ENCODE measurements around the gene SIX2.
A peak's percentile ranks its signal among the peaks of the same experiment; 100 is the strongest.

SIX2 gene

GRCh38 chr2:45000921-45001868 is 8.1 kb downstream of the SIX2 start:
- no peak for DNase-seq

GRCh38 chr2:45000341-45000901 is 8.8 kb downstream of the SIX2 start:
- no peak for DNase-seq

GRCh38 chr2:44999540-44999939 is 9.7 kb downstream of the SIX2 start:
- no peak for DNase-seq

GRCh38 chr2:44997963-44998362 is 11.3 kb downstream of the SIX2 start:
- no peak for DNase-seq

- DNase-seq, result no peak
Measured at GRCh38 chr2:44996356-44996755, 12.9 kb downstream of the SIX2 start.

GRCh38 chr2:44994377-44994776 is 14.9 kb downstream of the SIX2 start:
- DNase-seq, result no peak

DNA sequence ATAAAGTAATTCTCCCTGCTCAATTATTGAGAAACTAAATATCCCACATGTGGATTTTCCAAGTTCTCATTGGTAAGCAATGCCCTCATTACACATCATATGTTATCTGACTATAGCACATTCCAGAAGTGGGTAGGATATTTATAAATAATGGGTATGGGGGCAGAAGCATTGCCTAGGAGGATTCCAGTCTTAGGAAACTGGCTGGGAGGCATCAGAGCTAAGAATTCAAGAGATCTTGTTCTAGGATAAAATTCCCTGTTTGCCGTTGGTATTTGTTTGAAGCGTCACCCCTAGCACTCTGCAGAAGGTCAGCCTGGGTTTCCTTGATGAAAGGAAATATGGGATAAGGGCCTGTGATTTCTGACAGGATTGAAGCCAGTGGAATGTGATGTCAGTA is 20.1 kb downstream of the SIX2 start:
- DNase-seq, result no peak

DNA sequence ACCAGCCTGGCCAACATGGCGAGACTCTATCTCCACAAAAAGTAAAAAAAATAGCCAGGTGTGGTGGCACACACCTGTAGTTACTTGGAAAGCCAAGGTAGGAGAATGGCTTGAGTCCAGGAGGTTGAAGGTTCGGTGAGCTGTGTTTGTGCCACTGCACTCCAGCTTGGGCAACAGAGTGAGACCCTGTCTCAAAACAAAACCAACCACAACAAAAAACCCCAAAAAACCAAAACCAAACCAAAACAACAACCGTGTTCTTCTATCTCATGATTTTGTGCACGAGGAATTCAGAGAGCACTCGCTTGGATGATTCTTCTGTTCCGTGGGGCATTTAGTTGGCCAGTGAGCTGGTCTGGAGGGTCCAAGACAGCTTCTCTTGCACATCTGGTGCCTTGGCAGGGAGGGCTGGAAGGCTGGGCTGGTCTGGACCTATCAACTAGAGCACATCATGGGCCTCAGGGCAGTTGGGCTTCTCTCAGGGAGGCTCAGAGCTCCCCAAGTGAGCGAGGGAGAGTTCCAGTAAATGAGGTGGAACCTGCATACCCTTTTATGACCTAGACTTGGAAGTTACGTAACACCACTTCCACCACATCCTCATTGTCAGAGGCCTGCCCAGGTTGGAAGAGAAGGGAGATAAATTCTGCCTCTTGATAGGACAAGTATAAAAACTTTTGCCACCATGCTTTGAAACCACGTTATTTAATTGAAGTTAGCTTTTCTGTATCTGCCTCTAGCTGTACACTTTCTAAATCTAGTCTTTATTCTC is 25.2 kb downstream of the SIX2 start:
- no peak for DNase-seq

- DNase-seq, result peak; percentile 50 to 59
Measured at GRCh38 chr2:44981714-44982108, 27.5 kb downstream of the SIX2 start.

- no peak for DNase-seq
Measured at GRCh38 chr2:44980751-44981713, 28.2 kb downstream of the SIX2 start.

DNA sequence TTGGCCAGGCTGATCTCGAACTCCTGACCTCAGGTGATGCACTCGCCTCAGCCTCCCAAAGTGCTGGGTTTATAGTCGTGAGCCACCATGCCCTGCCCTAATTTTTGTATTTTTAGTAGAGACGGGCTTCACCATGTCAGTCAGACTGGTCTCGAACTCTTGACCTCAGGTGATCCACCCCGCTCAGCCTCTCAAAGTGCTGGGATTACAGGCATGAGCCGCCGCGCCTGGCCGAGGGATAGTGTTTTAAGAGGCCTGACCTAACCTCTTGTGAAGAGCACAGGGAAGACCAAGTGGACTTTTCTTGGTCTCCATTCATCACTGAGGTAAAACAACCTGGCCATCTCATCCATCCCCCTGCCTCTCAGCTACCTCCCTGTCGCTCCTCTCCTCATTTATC is 29.7 kb downstream of the SIX2 start:
- no peak for DNase-seq

DNA sequence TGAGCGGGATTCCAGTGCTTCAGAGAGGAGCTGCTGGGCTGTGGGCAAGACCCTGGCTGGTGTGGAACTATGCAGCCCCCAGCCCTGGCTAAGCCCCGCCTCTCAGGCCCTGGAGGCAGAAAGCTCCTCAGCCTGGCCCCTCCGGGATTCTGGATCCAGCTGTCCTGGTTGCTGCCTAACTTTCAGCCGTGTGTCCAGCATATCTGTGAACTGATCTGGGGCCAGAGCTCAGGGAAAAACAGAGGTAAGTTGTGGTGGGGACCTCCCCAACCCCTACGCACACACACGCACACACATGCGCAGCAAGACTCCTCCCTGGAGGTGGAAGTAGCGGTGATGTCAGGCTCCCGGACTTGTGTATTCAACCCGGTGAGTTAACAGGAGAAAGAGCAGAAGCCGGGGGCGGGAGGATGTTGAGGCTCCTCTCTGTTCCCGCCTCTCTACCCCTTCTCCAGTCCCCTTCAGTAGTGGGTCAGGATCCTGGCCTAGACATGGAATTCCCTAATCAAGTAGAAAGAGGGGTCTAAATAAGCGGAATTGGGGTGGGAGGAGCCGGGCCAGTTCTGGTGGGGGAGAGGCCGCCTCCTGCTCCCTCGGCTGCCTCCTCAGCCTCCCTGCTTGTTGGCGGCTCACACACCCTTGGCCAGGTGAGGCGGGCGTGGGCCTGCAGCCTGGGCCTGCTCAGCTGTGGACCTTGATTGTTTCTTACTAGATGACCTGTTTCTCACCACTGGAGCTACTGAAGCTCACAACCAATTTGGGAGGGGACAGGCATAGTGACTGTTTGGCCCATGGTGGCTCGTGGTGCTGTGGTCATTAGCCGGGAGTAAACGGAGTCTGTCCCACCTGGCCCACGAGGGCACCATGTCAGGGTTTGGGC is 33.4 kb downstream of the SIX2 start:
- DNase-seq, result no peak

- DNase-seq, result no peak
Measured at GRCh38 chr2:44974064-44974715, 35.1 kb downstream of the SIX2 start.

GRCh38 chr2:44972771-44973535 is 36.3 kb downstream of the SIX2 start:
- DNase-seq, result no peak

DNA sequence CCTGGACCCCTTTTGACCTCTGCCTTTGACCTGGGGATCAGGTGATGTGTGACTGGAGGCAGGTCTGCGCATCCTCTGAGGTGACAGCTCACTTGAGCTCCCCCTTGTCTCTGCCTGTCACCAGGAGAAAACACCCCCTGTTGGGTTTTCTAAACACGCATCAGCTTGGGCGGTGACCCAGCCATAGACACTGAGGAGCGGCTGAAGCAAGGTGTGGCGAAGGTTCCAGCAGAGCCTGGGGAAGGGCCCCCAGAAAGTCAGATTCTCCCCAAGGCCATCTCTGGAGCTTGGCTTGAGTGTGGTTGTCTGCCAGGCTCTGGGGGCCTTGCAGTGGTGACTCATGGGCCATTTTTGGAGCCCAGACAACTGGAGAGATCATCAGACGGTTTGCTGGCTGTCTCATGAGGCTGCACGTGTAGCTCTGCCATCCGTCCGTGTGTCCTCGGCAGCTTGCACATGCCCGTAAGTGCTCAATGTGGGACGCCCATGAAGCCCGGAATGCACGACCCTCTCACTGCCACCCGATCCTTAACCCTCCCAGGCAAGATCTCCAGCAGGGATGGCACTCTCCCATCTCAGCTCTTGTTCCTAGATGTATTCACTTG is 38.3 kb downstream of the SIX2 start:
- no peak for DNase-seq

- DNase-seq, result no peak
Measured at GRCh38 chr2:44969936-44970335, 39.3 kb downstream of the SIX2 start.

DNA sequence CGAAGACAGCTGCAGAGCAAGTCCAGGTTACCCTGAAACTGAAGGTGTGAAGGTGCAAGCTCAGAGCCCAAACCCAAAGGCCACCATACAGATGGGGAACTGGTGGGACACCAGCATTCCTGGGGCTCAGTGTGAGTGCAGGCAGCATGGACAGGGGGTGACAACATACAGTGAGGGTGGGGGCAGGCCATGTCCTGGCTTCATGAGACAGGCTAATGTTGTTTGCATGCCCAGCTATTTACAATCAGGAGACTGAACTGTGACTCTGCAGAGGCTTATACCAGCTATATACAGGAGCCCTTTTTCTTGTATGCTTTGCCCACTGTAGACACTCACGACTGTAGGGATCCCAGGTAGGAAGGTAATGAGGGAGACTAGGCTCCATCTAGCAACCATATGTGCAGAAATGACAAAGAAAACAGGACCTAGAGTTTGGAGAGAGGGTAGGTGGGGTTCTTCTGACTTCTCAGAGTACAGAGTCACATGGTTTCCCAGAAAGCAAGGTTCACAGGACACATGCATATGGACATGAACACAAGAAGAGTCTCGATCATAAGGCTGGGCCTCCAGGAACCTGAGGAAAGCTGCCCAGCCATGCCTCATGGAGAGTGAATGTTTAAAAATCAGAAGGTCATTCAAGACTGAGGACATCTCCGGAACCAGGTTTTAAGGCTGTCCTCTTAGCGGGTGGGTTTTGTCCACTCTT is 41.4 kb downstream of the SIX2 start:
- DNase-seq, result no peak

- no peak for DNase-seq
Measured at GRCh38 chr2:44967056-44967455, 42.2 kb downstream of the SIX2 start.

DNA sequence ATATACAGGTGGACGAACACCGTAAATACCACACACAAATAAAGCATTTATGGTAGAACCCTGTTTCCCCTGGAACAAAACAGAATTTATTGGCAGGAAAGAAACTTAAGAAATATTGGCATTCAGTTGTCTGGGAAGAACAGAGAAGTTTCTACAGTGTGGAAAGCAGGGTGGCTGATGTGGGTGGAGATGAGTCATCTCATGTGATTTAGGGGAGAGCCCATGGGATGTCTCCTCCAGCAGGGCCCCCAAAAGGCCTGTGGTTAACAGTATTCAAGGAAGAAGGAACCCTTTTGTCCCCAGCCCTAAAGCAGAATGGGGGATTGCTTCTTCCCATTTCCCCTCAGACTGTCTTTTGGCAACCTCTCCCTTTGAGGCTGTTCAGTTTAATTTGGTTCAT is 43.6 kb downstream of the SIX2 start:
- no peak for DNase-seq

All from activated CD4-positive, alpha-beta T cell treated with anti-CD3 and anti-CD28 coated beads, Interleukin-2, amount 50 U/mL, for 4 hours (primary cell).